Measurements from ENCODE around the gene PDE10A.

GRCh38 chr6:165562421-165563090, 100.5 kb downstream of the PDE10A start:
- TF ChIP-seq GABPB1 (CRISPR knock-in tag; IDR thresholded peaks at IDR 0.05) (no peak), IRF2 (CRISPR knock-in tag; IDR thresholded peaks at IDR 0.05; ENCODE audit: borderline replicate concordance, low read depth) (no peak), ESRRA (CRISPR knock-in tag; IDR thresholded peaks at IDR 0.05; ENCODE audit: borderline replicate concordance) (no peak), CTCF (IDR thresholded peaks at IDR 0.05) (no peak)
- TF ChIP-seq, protein P1, sequence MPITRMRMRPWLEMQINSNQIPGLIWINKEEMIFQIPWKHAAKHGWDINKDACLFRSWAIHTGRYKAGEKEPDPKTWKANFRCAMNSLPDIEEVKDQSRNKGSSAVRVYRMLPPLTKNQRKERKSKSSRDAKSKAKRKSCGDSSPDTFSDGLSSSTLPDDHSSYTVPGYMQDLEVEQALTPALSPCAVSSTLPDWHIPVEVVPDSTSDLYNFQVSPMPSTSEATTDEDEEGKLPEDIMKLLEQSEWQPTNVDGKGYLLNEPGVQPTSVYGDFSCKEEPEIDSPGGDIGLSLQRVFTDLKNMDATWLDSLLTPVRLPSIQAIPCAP (CRISPR knock-in tag; IDR thresholded peaks at IDR 0.05): no peak
- TF ChIP-seq, protein P2, sequence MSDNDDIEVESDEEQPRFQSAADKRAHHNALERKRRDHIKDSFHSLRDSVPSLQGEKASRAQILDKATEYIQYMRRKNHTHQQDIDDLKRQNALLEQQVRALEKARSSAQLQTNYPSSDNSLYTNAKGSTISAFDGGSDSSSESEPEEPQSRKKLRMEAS (CRISPR knock-in tag; IDR thresholded peaks at IDR 0.05): no peak
- TF ChIP-seq, protein P3, sequence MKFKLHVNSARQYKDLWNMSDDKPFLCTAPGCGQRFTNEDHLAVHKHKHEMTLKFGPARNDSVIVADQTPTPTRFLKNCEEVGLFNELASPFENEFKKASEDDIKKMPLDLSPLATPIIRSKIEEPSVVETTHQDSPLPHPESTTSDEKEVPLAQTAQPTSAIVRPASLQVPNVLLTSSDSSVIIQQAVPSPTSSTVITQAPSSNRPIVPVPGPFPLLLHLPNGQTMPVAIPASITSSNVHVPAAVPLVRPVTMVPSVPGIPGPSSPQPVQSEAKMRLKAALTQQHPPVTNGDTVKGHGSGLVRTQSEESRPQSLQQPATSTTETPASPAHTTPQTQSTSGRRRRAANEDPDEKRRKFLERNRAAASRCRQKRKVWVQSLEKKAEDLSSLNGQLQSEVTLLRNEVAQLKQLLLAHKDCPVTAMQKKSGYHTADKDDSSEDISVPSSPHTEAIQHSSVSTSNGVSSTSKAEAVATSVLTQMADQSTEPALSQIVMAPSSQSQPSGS (CRISPR knock-in tag; IDR thresholded peaks at IDR 0.05; ENCODE audit: borderline replicate concordance, low read depth): no peak

All from WTC11 (cell line).